Right lung (tissue), 5 donors: ENCODE data around the gene RHOD. TPM values are rescaled to one million over a fixed set of nuclear protein-coding genes. Genes with fewer than 3 reads are reported as not detected.

Source experiments
- DNase-seq, 2 donors: peaks; one replicate each; pipeline ENCODE4 v3.0.0-alpha.2; 2013
- polyA plus RNA-seq, 5 donors: library from polyadenylated mRNA; unstranded; fragments of 120-200 nt; gene quantifications; one replicate each; pipeline versions ENCODE4 v1.2.1 to v1.2.3, GENCODE V29; 2013; ENCODE audit warnings: inconsistent platforms in 1 of 5, low replicate concordance in 1 of 5; ENCODE audit not compliant: insufficient read length in 5 of 5, insufficient read depth in 1 of 5

Gene RHOD
- polyA plus RNA-seq, 5 donors: 8.5 to 19.3 (median 9.2) TPM

DNA sequence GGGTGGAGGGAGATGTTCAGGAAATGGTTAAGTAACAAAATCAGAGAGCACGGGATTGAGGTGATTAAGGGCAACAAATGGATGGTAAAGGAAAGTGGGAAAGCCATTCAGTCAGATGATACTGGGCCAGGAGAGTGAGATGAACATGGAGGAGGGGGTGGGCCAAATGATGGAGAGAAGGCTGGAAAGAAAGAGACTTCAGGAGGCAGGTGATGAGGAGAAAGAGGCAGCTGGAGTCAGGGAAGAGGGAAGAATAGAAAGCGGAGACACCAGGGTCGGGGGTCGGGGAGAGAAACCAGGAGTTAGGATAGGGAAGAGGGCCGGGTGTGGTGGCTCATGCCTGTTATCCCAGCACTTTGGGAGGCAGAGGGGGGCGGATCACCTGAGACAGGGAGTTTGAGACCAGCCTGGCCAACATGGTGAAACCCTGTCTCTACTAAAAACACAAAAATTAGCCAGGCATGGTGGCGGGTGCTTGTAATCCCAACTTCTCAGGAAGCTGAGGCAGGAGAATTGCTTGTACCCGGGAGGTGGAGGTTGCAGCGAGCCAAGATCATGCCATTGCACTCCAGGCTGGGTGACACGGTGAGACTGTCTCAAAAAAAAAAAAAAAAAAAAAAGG, 57.7 kb downstream of the RHOD start:
- no peak for DNase-seq

DNA sequence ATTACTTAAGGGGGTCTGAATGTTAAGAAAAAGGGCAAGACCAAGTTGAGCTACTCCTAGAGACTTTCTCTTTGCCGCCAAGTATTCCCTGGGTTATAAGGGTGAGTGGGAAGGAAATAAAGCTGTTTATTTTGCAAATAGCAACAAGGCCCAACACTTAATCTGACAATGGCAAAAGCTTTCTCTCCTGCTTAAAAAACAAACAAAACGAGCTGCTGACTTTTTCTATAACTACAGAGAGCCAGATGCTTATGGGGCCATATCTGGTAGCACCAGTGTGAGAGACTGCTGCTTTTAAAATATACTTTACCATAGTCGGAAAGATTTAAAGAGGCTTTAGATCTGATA, 60.1 kb downstream of the RHOD start:
- DNase-seq: peak in 1 of 2 donors; percentile 65

DNA sequence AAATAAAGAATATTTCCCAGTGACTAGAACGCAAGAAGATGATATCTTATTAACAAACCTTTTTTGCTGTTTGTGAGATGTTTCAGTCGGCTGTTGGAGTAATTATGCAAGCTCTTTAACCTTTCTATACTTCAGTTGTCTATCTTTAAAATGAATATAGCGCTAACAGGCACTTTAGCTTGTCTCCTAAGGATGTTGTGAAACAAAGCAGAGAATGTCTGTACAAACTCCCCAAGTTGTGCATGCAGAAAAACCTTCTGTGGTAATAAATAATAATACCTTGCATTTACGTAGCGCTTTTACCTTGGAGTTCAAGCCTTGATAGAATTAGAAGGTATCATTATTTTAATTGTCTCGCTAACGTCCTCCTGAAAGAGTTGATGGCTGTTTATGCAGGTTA, 60.5 kb downstream of the RHOD start:
- no peak for DNase-seq

DNA sequence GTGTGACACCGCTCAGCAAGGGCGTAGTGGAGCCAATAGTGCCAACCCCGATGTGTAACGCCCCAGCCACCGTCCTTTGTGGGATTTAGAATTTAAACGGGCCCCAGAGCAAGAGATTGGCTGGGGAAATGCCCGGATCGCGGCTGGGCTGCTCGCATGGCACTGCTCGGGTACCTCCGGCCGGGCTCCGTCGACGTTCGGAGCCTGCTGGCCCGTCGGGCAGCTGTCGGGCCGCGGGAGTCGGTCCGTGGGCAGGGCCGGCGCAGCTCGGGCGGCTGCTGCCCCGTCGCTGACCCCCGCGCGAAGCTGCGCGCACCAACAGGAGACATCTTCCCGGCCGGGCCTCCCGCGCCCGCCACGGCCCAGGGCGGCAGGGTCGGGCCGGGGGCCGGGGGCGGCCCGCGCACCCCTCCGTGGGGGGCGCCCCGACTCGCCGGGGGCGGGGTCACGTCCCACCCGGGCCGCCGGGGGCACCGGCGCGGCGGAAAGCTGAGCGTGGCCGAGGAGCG, 61.1 kb downstream of the RHOD start:
- peak in 1 of 2 donors; percentile 22 for DNase-seq

DNA sequence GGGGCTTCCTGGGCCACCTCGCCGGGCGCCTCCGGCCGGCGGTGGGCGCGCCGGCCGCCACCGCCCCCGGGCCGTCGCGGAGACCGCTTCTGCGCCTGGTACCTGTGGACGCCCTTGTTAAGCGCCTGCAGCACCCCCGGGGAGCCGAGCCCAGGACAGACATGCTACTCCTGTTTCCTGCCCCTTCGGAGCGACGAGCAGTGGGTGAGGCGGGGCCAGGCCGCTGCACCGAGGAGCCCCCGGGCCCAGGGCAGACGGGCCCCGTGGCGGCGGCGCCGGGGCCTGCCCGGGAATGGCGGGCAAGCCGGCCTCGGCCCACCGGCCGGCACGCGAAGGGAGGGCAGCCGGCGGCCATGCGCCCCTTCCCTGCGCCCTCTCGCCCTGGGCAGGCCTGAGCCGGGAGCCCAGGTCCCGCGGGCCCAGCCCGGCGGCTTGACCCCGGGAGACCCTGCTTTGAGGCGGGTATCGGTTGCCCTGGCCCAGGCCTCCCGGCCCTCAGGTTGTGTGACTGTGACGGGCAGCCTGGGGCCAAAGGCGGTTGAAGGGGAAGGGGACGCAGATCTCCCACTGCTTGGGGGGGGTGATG, 61.6 kb downstream of the RHOD start:
- no peak for DNase-seq

DNA sequence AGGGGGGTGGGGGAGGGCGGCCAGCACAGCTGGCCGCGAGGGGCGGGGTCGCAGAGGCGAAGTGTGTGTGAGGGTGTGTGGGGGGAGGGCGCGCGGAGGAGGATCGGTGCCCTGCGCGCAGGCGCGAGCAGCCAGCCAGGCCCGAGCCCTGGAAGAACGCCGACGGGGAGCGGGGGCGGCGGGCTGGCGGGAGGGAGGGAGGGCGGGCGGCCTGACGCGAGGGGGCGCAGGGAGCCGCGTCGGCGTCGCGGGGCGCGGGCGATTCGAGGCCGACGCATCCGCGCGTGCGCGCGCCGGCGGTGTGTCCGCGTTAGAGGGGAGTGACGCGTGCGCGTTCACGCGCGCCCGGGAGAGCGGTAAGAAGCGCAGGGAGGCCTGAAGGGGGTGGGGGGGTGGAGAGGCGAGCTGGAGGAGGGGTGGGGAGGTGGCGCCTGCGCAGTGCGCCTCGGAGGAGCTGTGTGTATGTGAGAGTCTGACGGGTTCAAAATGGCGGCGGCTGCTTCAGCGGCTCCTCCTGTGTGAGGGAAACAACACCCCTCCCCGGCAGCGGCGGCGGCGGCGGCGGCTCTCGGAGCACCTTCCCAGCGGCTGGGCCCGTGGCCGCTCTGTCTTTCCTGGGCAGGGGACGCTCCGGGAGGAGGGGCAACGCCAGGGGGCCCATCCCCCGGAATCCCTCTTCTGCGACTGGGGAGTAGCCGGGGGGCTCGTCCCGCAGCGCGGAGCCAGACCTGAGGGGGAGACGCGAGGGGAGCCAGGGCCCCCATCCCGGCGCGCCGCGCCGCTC, 62.3 kb downstream of the RHOD start, which contains the start of gene KDM2A:
KDM2A (plus strand) TSS at position 463 of the 784 bp plus-strand sequence. CDS start 2,054 bp downstream, outside the sequence.
- peak; percentile 100 for DNase-seq

DNA sequence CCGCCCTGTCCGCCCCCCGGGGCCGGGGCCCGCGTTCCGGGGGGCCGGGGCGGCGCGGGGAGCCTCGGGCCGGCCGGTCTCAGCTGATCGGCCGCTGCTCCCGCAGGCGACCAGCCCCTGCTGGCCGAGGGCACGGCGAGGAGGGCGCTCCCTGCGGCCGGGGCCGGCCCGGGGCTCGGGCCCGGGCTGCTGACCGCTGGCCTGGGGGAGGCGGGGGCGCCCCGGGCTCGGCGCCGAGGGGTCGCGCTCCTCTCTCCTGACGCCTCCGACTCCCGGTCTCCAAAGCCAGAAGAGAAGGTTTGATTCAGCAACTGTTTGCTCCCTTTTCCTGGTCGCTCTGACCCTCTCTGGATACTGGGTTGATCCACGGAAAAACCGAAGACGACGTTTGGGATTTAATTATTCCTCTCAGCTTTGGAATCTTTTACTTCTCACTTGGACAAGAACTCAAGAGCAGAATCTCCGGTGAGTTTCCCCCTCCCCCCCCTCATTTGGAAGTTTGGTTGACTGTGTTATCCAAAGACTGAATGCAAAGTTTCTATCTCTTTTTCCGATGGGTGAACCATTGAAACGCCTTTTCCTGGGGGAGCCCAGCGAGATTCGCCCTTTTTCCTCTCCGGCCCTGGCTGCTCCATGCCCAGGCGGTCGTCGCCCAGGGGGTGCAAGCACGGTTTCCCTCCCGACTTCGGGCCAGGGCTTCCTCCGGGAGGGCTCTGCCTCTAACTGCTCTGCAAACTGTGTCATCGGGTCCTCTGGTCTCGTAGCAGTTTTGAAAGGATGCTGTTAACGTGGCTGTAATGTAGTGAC, 63.1 kb downstream of the RHOD start:
- DNase-seq: peak in 1 of 2 donors; percentile 31

DNA sequence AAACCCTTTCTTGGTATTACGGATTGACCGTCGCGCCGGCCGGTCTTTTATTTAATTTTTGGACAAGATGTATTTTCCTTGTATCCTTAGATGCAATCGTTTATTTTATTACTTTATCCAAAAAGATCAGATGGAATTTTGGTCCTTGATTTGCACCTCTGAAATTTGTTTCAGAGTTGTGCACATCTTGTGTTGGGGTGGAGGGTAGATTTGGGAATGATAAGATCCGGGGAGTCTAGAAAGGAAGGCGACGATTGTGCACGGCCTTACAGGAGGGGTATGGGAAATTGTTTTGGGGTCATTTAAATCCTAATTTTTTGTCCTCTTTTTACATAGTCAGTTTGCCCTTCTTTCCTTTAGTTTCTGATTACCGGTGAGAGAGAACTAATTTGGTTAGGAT, 63.8 kb downstream of the RHOD start:
- DNase-seq: no peak

DNA sequence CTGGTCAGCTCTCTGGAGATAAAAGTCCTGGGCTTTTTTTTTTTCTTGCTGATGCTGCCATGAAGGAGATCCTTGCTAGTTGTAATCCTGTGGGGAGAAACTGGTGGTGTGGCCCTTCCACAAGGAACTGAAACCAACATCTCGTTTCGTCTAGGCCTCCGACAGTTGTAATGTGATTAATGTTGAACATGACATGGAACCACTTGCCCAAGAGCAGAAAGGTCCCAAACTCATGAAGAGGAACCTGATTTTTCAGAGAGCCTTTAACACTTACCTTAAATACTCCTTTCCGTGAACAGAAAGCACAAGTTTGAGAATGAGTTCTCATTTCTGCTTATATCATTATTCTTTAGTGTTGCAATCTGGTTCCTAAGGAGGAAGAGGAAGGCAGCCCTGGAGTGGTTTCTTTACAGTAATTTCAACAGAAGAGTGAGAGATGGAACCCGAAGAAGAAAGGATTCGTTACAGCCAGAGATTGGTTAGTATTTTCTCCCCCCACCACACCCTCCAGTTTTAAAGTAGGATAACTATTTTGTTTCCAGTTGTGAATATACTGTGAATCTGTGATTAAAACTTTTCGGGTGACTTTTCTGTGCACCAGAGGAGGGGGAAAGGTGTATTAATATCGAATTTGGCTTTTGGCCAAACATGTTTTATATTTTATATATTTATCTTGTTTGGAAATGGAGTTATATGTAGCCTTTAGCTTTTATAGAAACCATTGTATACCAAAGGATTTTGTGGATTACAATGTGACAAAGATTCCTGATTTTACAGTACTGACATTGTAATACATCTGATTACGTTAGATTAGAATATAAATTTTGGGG, 64.4 kb downstream of the RHOD start:
- peak in 1 of 2 donors; percentile 36 for DNase-seq

Other genes starting within 250 kb of the RHOD start
- gene RCE1, start 213.4 kb upstream of the RHOD start, polyA plus RNA-seq: 10 to 100 TPM; 15.7 to 27.5 (median 21.4) TPM
- 10 to 100 TPM in 2 of 5 donors, 1 to 10 TPM in 3; 6.4 to 19.8 (median 8.8) TPM for gene LRFN4, start 199.8 kb upstream of the RHOD start, polyA plus RNA-seq
- gene PC, start 98.5 kb upstream of the RHOD start, polyA plus RNA-seq: 10 to 100 TPM in 1 of 5 donors, 1 to 10 TPM in 4; 6.4 to 14.1 (median 8.0) TPM
- gene C11orf86, start 81.5 kb upstream of the RHOD start, polyA plus RNA-seq: not detected
- gene SYT12, start 33.7 kb upstream of the RHOD start, polyA plus RNA-seq: under 1 TPM; 0.04 to 0.31 (median 0.10) TPM
- 10 to 100 TPM; 67.3 to 80.4 (median 70.7) TPM for gene KDM2A, start 62.4 kb downstream of the RHOD start, polyA plus RNA-seq
- 10 to 100 TPM; 43.6 to 75.6 (median 57.5) TPM for gene GRK2, start 209.6 kb downstream of the RHOD start, polyA plus RNA-seq
- gene ANKRD13D, start 232.5 kb downstream of the RHOD start, polyA plus RNA-seq: 10 to 100 TPM; 33.2 to 53.5 (median 47.0) TPM
- gene SSH3, start 246.7 kb downstream of the RHOD start, polyA plus RNA-seq: 10 to 100 TPM; 21.8 to 37.6 (median 30.3) TPM